ENCODE measurements around the gene NDUFAF5.

- TF ChIP-seq EZH2 (IDR thresholded peaks at IDR 0.05; ENCODE audit: borderline replicate concordance), result no peak
- no peak for TF ChIP-seq CTCF (IDR thresholded peaks at IDR 0.05; ENCODE audit: poor library complexity)
Measured at GRCh38 chr20:13809855-13810254, 25.0 kb downstream of the NDUFAF5 start.

Data from hepatocyte (in vitro differentiated cells).